ENCODE measurements around the gene MLXIPL. TPM values are rescaled to one million over a fixed set of nuclear protein-coding genes. Genes with fewer than 3 reads are reported as not detected.

MLXIPL gene
- total and polyA plus RNA-seq, 2 experiments from 2014 or later: 21.7 to 46.7 TPM

GRCh38 chr7:73549176-73549575 is 75.1 kb downstream of the MLXIPL start:
- Histone ChIP-seq H3K9me2 (replicated peaks; ENCODE audit: insufficient read depth) (no peaks in the 10 kb centered on the region), H3K4me1 (ENCODE audit: insufficient read depth) (no peaks in the 10 kb centered on the region), H3K36me3 (replicated peaks; ENCODE audit: insufficient read depth, low read depth) (peaks cover 4% of the 10 kb centered on the region), H2AFZ (no peak overlapping the region), H3K27me3 (no peaks in the 10 kb centered on the region), H4K20me1 (ENCODE audit: insufficient read depth, poor library complexity, severe bottlenecking) (peaks cover 27% of the 10 kb centered on the region), H3K4me2 (no peak overlapping the region), H3K79me2 (peaks cover 91% of the 10 kb centered on the region), H3K9me3 (ENCODE audit: low read depth) (no peaks in the 10 kb centered on the region), H3K27ac (no peak overlapping the region), H3K4me3 (no peak overlapping the region)
- no peak for DNase-seq (ENCODE audit: low spot score)
- no peak for TF ChIP-seq EZH2 (IDR thresholded peaks at IDR 0.05; ENCODE audit: borderline replicate concordance)
- TF ChIP-seq EZH2phosphoT487 (IDR thresholded peaks at IDR 0.05; ENCODE audit: low read depth, severe bottlenecking, unreplicated experiment): no peak
- TF ChIP-seq, protein P1, sequence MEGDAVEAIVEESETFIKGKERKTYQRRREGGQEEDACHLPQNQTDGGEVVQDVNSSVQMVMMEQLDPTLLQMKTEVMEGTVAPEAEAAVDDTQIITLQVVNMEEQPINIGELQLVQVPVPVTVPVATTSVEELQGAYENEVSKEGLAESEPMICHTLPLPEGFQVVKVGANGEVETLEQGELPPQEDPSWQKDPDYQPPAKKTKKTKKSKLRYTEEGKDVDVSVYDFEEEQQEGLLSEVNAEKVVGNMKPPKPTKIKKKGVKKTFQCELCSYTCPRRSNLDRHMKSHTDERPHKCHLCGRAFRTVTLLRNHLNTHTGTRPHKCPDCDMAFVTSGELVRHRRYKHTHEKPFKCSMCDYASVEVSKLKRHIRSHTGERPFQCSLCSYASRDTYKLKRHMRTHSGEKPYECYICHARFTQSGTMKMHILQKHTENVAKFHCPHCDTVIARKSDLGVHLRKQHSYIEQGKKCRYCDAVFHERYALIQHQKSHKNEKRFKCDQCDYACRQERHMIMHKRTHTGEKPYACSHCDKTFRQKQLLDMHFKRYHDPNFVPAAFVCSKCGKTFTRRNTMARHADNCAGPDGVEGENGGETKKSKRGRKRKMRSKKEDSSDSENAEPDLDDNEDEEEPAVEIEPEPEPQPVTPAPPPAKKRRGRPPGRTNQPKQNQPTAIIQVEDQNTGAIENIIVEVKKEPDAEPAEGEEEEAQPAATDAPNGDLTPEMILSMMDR (IDR thresholded peaks at IDR 0.05; ENCODE audit: poor library complexity): no peak
- 87% methylated on average over 4 of the region's 4 CpGs for WGBS (ENCODE audit: low lambda C conversion rate, missing lambda C conversion rate)

DNA sequence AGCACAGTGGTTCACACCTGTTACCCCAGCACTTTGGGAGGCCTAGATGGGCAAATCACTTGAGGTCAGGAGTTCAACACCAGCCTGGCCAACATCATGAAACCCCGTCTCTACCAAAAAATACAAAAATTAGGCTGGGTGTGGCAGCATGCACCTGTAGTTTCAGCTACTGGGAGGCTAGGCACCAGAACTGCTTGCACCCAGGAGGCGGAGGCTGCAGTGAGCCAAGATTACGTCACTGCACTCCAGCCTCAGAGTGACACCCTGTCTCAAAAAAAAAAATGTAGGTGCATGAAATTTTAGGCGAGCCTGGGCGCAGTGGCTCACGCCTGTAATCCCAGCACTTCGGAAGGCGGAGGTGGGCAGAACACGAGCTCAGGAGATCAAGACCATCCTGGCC is 76.5 kb downstream of the MLXIPL start:
- no peak overlapping the region for H2AFZ ChIP-seq
- no peaks in the 10 kb centered on the region for H3K27me3 ChIP-seq
- peaks cover 26% of the 10 kb centered on the region for H4K20me1 ChIP-seq (ENCODE audit: insufficient read depth, poor library complexity, severe bottlenecking)
- H3K4me2 ChIP-seq: no peak overlapping the region
- no peaks in the 10 kb centered on the region for H3K9me3 ChIP-seq (ENCODE audit: low read depth)
- H3K4me3 ChIP-seq: no peak overlapping the region
- no peaks in the 10 kb centered on the region for H3K4me1 ChIP-seq (ENCODE audit: insufficient read depth)
- no peak overlapping the region for H3K27ac ChIP-seq
- peaks cover 83% of the 10 kb centered on the region for H3K79me2 ChIP-seq
- TF ChIP-seq EZH2phosphoT487 (IDR thresholded peaks at IDR 0.05; ENCODE audit: low read depth, severe bottlenecking, unreplicated experiment) (no peak), EZH2 (IDR thresholded peaks at IDR 0.05; ENCODE audit: borderline replicate concordance) (no peak)
- TF ChIP-seq, protein P1 (IDR thresholded peaks at IDR 0.05; ENCODE audit: poor library complexity): no peak
- H3K36me3 ChIP-seq (replicated peaks; ENCODE audit: insufficient read depth, low read depth): peaks cover 4% of the 10 kb centered on the region
- no peaks in the 10 kb centered on the region for H3K9me2 ChIP-seq (replicated peaks; ENCODE audit: insufficient read depth)
- DNase-seq (ENCODE audit: low spot score): no peak
- WGBS (ENCODE audit: low lambda C conversion rate, missing lambda C conversion rate): 97% methylated on average over 9 of the region's 9 CpGs

DNA sequence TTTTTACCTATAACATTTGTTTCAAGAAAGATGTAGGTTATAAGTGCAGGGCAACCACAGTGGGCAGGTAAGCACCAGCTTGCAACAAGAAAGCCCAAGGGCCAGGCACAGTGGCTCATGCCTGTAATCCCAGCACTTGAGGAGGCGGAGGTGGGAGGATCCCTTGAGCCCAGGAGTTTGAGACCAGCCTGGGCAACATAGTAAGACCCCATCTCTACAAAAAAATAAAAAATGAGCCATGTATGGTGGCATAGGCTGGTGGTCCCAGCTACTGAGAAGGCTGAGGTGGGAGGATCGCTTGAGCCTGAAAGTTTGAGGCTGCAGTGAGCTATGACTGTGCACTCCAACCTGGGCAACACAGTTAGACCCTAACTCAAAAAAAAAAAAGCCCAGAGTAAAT is 79.6 kb downstream of the MLXIPL start:
- Histone ChIP-seq H3K36me3 (replicated peaks; ENCODE audit: insufficient read depth, low read depth) (peaks cover under 1% of the 10 kb centered on the region), H2AFZ (no peak overlapping the region), H3K27ac (no peak overlapping the region), H3K9me3 (ENCODE audit: low read depth) (no peaks in the 10 kb centered on the region), H4K20me1 (ENCODE audit: insufficient read depth, poor library complexity, severe bottlenecking) (peaks cover 23% of the 10 kb centered on the region), H3K9me2 (replicated peaks; ENCODE audit: insufficient read depth) (no peaks in the 10 kb centered on the region), H3K4me1 (ENCODE audit: insufficient read depth) (no peaks in the 10 kb centered on the region), H3K4me3 (no peak overlapping the region), H3K4me2 (no peak overlapping the region), H3K79me2 (peaks cover 65% of the 10 kb centered on the region), H3K27me3 (no peaks in the 10 kb centered on the region)
- no peak for DNase-seq (ENCODE audit: low spot score)
- WGBS (ENCODE audit: low lambda C conversion rate, missing lambda C conversion rate): 97% methylated on average over 2 of the region's 2 CpGs
- no peak for TF ChIP-seq EZH2phosphoT487 (IDR thresholded peaks at IDR 0.05; ENCODE audit: low read depth, severe bottlenecking, unreplicated experiment)
- no peak for TF ChIP-seq EZH2 (IDR thresholded peaks at IDR 0.05; ENCODE audit: borderline replicate concordance)
- TF ChIP-seq, protein P1 (IDR thresholded peaks at IDR 0.05; ENCODE audit: poor library complexity): no peak

Other genes with a start within 250 kb of the MLXIPL start
- 0.70 and 1.2 TPM in 2 replicates for gene FZD9, start 190.7 kb downstream of the MLXIPL start, total RNA-seq
- 2.5 and 2.8 TPM in 2 replicates for gene FZD9, start 190.7 kb downstream of the MLXIPL start, polyA plus RNA-seq
- 40.7 and 44.7 TPM in 2 replicates for gene BAZ1B, start 102.2 kb downstream of the MLXIPL start, total RNA-seq
- 16.7 TPM in 2 replicates for gene BAZ1B, start 102.2 kb downstream of the MLXIPL start, polyA plus RNA-seq
- gene BCL7B, start 66.8 kb downstream of the MLXIPL start, total RNA-seq: 34.5 and 44.7 TPM in 2 replicates
- gene BCL7B, start 66.8 kb downstream of the MLXIPL start, polyA plus RNA-seq: 54.0 and 60.3 TPM in 2 replicates
- gene TBL2, start 45.9 kb downstream of the MLXIPL start, total RNA-seq: 72.8 and 73.6 TPM in 2 replicates
- gene TBL2, start 45.9 kb downstream of the MLXIPL start, polyA plus RNA-seq: 55.5 and 62.1 TPM in 2 replicates
- gene VPS37D, start 43.3 kb upstream of the MLXIPL start, total RNA-seq: 4.3 and 5.6 TPM in 2 replicates
- 7.5 and 9.5 TPM in 2 replicates for gene VPS37D, start 43.3 kb upstream of the MLXIPL start, polyA plus RNA-seq
- gene DNAJC30, start 58.9 kb upstream of the MLXIPL start, total RNA-seq: 3.0 and 4.7 TPM in 2 replicates
- gene DNAJC30, start 58.9 kb upstream of the MLXIPL start, polyA plus RNA-seq: 13.9 and 15.3 TPM in 2 replicates
- 35.9 and 44.3 TPM in 2 replicates for gene BUD23, start 59.1 kb upstream of the MLXIPL start, total RNA-seq
- 112 and 131 TPM in 2 replicates for gene BUD23, start 59.1 kb upstream of the MLXIPL start, polyA plus RNA-seq
- 22.8 and 23.7 TPM in 2 replicates for gene STX1A, start 95.1 kb upstream of the MLXIPL start, total RNA-seq
- 27.1 and 39.2 TPM in 2 replicates for gene STX1A, start 95.1 kb upstream of the MLXIPL start, polyA plus RNA-seq
- 30.7 and 33.0 TPM in 2 replicates for gene ABHD11, start 114.3 kb upstream of the MLXIPL start, total RNA-seq
- 90.9 and 110 TPM in 2 replicates for gene ABHD11, start 114.3 kb upstream of the MLXIPL start, polyA plus RNA-seq
- 53.7 and 60.7 TPM in 2 replicates for gene CLDN3, start 145.7 kb upstream of the MLXIPL start, total RNA-seq
- gene CLDN3, start 145.7 kb upstream of the MLXIPL start, polyA plus RNA-seq: 125 and 142 TPM in 2 replicates
- gene CLDN4, start 206.5 kb upstream of the MLXIPL start, total RNA-seq: 532 and 570 TPM in 2 replicates
- gene CLDN4, start 206.5 kb upstream of the MLXIPL start, polyA plus RNA-seq: 880 and 909 TPM in 2 replicates
- gene METTL27, start 218.0 kb upstream of the MLXIPL start, total RNA-seq: 1.6 and 2.6 TPM in 2 replicates
- 6.5 and 11.4 TPM in 2 replicates for gene METTL27, start 218.0 kb upstream of the MLXIPL start, polyA plus RNA-seq
- gene TMEM270, start 236.6 kb upstream of the MLXIPL start, total RNA-seq: 1.1 TPM in 1 of 2 replicates, not detected in the other
- 0.30 and 0.47 TPM in 2 replicates for gene TMEM270, start 236.6 kb upstream of the MLXIPL start, polyA plus RNA-seq